ENCODE results near the gene C14orf180.

C14orf180 gene

DNA sequence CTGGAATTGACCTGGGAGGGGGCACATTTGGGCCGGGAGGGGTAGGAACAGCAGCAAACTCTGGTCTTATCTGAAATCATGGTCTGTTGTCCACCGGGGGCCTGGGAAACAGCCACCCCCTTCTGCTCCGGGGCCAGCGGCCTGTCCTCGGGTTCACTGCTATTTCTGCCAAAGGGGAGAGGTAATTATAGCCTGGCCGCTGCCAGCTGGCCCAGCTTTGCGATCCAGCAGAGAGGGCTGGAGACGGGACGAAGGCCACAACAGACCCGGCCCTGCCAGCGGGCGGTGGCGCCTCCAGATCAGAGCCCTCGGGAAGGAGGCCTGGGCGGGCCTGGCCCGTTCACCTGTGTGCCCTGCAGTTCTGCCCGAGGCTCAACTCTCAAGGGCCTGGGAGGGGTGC is at the start of gene C14orf180:
Gene C14orf180 (plus strand): TSS at position 258 of the 400 bp plus-strand sequence. CDS start 6,667 bp downstream, outside the sequence.
- DNase-seq, result no peak

DNA sequence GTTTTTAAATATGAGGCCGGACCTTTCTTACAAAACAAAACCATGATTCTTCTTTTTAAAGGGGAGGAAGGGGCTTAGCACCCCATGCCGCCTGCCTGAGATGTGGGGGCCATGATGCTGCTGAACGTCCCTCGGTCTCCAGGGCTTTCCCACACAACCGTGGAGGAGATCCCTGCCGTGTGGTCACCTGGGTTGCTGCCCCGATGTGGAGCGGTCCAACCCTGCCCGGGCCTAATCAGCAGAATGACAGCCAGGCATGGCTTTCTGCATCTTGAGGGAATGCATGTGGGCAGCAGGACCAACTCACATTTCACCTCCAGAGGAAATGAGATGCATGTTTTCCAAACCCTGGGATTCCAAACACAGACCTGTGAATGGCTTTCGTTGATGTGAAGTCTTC is 48.9 kb upstream of the C14orf180 start:
- DNase-seq, result no peak

DNA sequence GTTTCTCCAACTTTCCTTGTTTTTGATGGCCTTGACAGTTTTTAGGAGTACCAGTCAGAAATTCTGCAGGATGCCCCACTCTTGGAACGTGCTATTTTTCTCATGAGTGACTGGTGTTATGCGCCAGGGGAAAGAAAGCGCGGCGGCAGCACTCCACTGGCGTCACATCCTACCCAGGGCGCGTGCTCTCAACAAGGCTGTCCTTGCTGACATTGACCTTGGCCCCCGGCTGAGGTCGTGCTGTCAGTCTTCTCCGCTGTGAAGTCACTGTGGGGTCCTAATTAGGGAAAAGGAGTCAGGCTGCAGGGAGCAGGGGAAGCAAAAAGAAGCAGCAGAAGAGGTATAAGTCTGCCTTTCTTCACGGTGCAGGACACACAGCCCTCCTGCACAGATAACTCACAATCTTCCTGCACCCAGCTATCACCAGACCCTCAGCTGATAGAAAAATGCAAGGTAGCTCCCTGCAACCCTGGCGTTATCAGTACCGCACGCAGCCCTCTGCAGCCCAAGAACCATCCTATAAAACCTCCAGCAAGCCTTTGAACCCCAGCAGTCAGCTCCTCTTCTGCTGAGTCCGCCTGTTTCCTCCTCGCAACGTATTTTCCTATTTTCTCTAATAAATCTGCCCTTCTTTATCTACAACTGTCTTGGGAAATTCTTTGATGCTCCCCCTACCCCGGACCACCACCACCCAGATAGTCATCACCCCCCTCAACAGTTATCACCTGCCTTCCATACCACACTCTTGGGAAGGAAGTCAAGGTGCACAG is 48.0 kb upstream of the C14orf180 start:
- DNase-seq, result no peak

DNA sequence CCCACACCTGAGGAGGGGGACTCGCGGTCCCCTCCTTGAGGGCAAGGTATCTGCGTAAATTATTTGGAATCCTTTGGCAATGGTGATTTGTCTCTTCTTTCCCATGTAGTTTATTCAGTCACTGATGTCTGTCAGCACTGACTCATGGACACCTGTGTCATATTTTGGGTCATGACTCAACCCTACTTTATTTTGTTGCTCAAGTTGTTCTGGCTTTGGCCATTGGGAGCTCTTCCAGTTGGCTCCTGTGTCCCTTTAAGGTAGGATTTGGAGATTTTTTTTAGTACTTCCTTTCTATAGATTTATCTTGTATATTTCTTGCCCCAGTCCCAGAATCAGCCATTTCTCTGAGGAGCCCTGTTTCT is 47.4 kb upstream of the C14orf180 start:
- DNase-seq, result no peak

DNA sequence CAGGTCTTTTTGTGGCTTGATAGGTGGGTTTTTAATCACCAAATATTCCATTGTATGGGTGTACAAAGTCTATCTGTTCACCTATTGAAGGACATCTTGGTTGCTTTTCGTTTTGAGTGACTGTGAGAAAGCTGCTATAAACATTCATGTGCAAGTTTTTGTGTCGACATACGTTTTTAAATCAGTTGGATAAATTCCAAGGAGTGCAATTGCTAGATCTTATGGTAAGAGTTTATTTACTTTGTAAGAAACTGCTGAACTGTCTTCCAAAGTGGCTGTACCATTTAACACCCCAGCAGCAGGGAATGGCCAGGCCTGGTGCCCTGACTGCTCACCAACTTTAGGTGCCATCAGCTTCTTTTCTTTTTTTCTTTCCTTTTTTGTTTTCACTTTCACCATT is 45.5 kb upstream of the C14orf180 start:
- no peak for DNase-seq

DNA sequence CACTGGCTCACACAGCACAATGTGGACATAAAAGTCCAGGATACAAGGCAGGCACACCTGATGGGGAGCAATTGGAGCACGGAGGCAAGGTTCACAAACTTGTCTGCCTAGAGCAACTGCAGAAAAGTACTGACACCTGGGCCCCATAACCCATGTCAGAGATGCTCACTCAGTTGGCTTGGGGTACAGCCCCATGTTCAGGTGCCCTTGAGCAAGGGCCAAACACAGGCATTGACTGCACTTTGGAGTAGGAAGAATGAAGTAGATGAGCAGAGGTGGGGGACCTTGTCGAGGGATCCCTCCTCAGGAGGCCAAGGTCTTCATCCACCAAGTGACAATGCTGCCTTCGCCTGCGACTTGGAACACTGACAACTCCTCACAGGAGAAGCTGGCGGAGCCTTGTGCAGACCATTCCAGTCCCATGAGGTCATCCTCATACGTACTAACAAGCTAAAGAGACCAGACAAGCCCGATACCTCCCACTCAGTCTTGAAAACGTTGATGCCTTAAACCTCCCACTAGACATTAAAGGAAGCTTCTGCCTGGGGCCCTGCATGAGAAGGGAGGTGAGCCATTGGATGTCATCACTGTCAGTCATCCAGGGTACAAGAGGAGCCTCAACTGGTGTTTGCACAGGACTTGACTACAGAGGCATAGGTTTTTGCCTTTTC is 42.5 kb upstream of the C14orf180 start:
- DNase-seq, result no peak

DNA sequence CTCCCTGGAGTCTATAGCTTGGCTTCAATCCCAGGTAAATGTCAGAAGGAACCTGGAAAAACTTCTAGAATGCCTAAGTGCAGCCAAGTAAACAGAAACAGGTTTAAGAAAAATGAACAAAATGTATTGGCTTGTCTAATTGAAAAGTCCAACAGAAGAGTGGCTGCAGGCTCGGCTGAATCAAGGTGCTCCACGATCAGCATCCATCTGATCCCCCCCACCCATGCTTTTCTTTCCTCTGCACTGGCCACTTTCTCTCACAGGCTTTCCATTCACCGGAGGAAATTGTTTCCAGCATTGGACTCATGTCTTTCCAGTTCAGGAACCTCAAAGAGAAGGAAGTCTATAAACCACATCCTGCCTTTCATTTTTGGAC is 42.0 kb upstream of the C14orf180 start:
- no peak for DNase-seq

DNA sequence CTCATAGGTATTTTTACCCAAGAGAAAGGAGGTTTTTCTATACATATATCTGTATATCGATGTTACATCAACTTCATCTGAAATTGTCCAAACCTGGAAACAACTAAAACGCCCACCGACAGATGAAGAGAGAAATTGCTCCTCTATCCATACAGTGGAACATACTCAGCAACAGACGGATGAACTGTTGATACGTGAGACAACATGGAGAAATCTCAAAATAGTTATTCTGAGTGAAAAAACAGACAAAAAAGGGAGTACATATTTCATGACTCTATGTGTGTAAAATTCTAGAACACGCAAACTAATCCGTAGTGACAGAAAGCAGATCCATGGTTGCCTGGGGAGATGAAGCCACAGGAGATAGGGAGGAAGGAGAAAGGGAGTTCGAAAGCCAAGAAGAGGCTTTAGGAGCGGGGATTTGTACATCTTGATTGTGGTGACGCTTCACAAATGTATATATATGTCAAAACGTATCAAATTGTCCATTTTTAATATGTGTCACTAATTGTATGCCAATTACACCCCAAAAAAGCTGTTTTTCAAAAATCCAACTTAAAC is 37.6 kb upstream of the C14orf180 start:
- no peak for DNase-seq

DNA sequence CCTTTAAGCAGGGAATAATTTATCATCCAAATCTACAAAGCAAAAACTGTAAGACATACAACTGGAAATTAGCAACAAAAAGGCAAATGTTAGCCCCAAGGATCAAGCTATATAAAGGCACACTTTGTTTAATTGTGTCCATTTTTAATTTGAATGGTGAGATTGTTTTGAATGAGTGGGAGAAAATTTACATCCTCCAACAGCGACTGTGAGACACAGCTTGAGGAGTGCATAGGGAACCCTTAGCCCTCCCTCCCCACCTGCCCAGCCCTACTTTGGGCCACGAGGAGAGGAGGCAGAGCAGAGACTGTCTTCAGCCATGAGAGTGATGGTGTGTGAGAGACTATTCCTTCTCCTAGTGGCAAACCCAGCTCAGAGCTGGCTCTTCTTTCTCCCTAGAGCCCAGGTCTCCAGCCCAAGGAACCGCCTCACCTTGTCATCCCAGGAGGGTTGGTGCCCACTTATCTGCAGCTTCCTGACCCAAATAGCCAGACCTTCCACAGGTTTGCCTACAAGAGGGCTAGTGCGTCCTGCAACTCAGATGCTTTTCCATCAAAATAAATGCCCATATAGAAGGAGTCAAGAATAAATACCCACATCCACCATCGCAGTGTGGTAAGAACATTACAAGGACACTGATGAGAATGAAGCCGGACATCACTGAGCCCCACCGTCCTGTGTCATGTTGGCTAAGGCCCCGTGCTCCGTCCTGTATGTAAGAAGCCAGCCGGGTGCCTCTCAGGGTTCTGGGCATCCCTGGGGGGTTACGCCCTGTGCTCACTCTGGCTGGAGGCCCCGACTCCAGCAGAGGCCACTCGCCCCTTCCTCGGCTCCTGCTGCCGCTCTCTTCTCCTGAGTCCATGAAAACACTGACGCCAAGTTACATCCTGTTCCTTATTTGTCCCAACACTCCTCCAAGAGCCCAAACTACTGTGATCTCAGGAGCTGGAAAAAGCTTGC is 36.4 kb upstream of the C14orf180 start:
- no peak for DNase-seq

DNA sequence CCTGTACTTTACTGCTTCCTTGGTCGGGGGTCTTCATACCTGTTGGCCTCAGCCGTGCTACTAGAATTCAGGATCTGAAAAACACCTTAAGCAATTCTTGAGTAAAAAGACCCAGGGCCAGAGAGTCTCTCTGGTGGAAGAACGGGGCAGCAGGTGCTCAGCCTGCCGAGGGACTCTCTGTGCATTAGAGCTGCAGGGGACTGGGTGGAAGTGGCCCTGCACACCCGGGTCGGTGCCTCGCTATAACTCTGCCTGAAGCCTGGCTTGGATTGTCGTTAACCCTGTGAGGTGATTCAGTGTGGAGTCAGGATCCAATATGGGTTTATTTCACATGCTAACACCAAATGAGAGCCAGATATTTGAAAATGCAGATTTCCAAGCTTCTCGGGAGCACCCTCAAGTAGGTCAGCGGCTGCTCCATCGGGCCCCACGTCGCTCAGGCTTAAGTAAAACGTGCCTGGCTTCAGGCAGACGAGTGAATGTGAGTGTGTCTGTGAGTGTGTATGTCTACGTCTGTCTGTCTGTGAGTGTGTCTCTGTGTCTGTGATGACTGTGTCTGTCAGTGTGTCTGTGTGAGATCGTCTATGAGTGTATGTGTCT is 35.1 kb upstream of the C14orf180 start:
- no peak for DNase-seq

DNA sequence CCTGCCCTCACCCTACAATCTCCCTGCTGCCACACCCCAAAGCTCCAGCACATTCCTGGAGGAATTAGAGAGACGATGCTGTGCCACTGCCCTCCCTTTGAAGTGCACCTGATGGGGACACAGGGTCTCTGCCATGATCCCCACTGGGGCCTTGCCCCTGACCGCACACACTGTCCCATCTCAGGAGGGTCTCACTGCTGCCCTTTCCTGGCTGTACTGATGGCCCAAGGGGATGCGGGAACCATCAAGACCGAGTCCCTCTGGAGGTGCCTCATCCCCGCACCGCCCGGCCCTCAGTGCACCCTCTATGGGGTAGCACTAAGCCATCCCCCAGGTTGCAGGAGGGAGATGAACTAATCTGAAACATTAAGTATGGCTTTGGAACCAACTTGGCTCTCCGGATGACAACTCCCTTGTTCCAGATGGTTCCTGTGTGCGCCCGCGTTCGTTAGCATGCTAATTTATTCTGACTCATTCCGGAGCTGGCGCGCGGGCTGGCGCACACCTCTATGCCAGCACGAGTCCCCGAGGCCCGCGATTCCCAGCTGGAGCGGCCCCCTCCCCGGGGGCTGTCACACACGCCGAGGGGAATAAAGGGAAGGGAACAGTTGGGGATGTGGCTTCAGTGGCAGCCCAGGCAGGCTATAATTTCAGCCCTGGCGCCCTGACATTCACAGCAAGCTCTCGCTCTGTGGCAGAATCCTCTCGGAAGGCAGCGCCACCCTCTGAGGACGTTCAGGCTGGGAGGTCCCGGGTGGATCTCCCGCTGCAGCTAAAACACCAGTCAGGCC is 34.2 kb upstream of the C14orf180 start:
- no peak for DNase-seq

DNA sequence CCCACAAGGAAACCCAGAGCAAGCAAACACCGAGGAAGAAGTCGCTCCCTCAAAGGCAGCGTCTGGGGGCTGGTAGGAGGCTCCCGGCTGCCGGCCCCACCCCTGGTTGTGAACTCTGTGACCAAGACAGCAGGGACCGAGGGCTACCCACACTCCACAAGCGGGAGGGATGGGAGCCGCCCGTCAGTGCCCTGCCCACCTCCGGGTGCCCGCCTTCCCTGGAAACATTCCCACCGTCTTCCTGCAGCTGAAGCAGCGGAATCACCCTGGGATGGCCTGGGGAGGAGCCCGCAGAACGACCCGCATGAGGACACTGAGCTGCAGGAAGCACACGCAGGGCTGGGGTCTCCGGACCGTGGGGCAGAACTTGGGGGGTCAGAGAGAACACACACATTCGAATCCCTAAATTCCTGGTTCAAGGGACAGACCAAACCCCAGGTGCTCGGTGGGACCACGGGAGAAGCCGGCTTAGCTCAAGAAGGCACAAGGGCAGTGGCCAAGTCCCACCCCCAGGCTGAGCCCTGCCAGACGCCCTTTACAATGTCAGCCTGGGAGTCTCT is 33.5 kb upstream of the C14orf180 start:
- DNase-seq, result no peak

DNA sequence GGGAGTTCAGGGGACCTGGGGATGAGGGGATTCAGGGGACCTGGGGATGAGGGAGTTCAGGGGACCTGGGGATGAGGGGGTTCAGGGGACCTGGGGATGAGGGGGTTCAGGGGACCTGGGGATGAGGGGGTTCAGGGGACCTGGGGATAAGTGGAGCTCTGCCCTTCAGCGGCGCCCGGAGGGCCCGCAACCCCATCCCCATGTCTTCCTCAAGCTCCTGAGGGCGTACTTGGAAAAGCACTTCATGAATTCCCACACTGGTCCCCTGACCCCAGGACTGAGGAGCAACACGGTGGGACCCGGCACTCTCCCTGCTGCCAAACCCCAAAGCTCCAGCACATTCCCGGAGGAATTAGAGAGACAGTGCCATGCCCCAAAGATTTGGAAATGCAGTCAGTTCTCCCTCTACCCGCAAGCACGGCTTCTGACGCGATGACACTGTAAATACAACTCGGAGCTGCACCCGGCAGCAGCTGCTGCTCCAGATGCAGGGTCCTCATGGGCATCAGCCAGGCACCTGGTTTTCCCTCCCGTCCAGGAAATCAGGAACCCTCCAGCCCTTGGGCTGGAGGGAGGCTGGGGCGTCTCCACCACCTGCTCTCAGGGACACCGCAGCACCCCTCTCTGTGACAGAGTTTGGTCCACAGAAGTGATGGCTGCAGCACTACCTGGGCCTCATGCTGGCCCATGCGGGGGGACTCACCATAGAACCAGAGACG is 32.8 kb upstream of the C14orf180 start:
- DNase-seq, result no peak

DNA sequence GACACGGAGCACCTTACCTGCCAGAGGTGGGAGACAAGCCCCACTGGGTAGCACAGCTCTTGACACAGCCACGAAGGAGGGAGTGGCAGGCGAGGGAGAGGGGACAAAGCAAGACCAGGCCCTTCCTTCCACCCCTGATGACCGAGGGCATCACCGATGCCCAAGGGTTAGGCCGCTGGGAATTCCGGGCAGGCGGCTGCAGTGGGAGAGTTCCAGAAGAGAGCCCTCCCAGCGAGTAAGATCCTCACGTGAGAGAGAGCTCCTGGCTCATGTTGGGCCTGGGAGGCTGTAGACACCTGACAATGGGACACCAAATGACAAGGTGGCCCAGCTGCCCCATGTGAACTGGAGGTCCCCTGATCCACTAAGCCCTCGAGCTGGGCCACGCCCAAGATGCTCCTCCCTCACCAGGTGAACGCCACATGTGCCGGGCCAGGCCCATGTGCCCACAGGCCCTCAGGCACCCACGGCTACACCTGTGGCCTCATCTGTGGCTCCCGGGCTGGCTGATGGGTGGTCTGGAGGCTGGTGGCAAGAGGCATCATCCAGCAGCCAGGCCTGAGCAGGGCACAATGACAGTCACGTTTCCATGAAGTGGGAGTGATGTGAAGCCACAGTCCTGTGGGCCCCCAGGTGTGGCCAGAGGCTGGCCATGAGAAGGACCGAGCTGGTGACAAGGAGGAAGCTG is 32.1 kb upstream of the C14orf180 start:
- no peak for DNase-seq

DNA sequence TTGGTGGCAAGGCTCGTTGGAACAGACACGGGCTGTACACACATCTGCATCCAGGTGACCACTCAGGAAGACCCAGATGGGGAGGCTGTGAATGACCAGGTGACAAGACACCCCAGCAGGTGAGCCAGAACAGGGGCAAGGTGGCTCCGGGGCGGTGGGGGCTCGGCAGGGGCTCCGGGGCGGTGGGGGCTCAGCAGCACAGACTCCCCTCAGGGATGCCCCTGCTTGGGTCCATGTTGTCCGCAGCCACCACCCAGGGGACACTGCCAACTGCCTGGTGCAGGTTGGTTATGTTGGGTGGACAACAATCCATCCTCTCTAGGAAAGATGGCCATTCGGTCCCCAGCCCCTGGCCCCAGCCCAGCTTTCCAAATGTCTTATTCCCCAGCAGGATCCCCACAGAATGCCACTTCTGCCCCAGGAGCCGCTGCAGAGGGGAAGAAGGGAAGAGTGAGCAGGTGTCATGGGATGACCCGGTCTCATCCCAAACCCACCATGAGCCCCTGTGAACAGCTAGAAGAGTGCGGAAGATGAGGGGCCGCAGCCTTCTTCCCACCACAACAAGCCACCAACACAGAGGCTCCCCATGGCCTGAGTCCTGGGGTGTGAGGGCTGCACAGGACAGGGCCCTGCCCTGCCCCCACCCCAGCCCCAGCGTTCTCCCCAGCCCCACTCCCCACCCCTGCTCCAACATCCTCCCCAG is 31.4 kb upstream of the C14orf180 start:
- DNase-seq, result no peak

DNA sequence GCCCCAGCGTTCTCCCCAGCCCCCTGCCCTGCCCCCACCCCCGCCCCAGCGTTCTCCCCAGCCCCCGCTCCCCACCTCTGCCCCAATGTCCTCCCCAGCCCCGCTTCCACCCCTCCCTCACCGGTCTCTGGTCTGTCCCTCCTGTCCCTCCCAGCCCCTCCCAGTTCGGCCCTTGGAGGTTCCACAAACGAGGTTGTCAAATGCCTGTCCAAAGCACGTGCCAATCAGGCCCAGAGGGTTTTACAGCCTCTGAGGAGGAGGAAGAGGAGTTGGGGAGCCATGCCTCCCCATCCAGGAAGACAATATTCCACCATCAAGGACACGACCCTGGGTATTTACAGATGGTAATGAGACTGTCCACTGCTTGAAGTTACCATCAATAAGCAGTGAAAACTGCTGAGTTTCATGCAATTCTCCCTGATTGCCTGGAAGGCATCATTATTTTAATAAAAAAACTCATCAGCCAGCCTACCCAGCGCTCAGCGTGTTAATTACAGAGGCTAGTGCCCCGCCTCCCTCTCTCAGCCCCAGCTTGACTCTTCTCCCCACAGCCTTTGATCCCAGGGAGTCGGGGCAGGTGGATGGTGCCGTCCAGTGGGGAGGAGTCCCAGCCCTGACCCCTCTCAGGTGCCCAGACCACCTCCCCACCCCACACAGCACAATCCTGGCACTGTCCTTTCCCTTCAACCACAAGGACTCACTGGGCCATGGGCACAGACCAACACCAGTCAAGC is 30.6 kb upstream of the C14orf180 start:
- DNase-seq, result no peak

DNA sequence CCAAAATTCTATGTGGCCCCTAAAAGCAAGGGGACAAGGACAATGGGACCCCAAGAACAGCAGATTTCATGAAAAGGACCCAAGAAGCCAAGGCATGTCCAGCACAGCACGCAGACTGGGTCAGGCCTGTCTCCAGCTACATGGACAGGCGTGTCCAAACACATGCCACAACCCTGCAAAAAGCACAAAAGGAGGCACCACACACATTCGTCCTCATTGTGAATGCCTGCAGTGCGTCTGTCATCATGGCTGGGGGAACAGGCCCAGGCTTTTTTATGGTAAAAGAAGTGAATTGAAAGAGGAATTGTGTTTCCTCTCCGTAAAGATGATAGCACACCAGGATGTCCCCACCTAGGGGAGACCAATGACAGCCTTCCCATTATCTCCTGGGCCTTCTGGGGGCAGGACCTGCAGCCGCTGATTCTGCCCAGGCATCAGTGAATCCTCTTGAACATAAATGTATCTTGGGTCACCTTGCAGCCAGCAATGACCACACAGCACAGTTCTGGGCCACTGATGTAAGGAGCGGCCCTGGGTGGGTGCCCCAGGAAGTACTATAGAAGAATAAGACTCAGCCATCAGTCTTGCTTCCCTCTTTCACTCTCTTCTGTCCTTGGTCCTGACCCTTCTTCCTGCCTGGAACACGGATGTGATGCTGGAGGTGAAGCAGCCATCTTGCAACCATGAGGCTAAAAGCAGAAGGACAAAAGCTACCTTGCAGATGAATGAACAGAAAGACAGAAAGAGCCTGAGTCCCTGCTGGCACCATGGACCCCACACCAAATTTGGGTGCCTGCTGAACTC is 29.8 kb upstream of the C14orf180 start:
- no peak for DNase-seq

DNA sequence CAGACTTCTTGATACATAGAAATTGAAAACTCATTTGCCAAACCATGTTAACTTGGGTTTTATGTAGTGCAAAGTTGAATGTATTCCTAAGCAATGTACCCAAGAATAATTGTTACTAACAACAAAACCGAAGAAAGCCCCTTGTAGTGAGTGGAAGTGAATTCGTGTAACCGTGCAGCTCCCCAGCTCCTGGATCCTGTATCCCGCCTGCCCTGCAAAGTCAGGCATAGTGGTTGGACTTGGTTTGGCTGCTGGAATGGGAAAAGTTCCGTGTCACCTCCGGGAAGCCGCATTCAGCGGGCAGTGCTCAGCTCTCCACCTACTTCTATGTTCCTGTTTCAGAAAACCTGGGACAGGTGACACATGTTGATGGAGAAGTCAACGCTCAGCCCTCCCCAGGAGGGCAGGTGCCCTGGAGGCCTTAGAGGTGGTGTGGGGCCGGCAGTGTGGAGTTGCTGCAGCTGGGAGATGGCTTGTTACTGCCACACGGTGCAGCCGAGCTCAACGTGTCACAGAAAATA is 29.2 kb upstream of the C14orf180 start:
- DNase-seq, result no peak
